NCI-H1105 treated with DMSO at 0.1 percent for 48 hours (cell line): ENCODE data around the gene NDUFS7.
"Not testable (repeated sequence)": the region's sequence is repeated elsewhere in the genome, so short reads cannot be mapped to it uniquely, and the experiment has no call there.

ENCODE experiments used
- DNase-seq: peaks from one replicate; lab custom pipeline; 2025; lab: John Stamatoyannopoulos, UW

NDUFS7 gene

GRCh38 chr19:1433119-1434039, 49.7 kb downstream of the NDUFS7 start:
- DNase-seq: no peak

GRCh38 chr19:1434040-1434366, 50.3 kb downstream of the NDUFS7 start:
- DNase-seq: no peak

DNA sequence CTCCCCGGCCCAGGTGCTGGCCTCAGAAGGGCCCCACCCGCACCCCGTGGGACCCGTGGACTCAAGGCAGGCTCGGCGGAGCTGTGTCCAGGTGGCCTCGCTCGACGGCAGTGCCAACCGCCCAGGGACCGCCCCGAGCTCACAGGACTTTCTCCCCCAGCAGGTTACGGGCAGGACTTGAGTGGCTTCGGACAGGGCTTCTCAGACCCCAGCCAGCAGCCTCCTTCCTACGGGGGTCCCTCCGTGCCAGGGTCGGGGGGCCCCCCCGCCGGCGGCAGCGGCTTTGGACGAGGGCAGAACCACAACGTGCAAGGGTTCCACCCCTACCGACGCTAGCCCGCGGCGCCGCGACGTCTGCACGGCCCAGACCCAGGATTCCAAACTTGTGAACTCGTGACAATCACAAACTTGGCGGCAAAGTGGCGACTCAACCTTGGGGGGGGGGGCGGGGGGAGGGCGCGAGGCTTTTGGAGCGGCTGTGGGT, 50.9 kb downstream of the NDUFS7 start:
- DNase-seq: no peak

DNA sequence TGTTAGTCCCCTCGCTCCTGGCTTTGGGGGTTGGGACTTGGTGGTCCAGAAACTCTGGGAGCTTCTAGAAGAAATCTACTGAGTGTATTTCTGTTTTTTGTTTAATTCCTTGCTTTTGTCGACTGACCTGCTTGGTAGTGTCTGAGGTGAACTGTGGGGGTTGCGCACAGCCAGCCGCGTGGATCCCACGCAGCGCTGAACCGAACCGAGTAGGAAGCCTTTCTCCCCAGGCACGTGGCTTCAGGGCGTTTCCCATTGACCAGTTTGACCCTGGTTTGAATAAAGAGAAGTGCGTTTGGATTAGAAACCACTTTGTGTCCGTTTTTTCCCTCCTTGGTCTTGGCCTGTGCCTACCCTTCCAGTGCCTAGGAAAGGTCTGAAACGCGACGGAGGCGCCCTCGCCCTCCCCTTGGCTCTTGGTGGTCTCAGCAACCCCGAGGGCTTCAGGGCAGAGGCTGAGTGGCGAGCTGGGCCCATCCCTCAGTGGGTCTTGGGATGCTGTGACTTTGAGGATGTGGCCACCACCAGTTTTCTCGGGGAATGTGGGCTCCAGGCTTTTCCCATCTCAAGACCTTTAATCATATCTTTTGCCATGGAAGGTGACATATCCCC, 51.8 kb downstream of the NDUFS7 start:
- no peak for DNase-seq

DNA sequence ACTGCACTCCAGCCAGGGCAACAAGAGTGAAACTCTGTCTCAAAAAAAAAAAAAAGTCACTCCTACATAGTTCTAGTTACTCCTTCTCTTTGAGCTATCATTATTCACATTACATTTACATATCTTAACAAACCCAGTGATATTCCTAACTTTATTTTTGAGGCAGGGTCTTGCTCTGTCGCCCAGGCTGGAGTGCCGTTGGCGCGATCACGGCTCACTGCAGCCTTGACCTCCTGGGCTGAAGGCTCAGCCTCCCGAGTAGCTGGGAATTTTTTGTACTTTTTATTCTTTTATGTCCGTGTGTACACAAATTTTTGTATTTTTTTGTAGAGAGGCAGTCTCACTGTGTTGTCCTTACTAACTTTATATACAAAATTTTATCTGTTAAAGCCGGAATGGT, 53.9 kb downstream of the NDUFS7 start:
- DNase-seq: no peak

- DNase-seq: peak; percentile 91
These were observed 54.6 kb downstream of the NDUFS7 start, which contains the start of gene RPS15 for GRCh38 chr19:1438035-1438932. TSS of gene RPS15 (plus strand) at chr19:1438396. CDS start at chr19:1438426, 30 bp downstream.

GRCh38 chr19:1438933-1439354, 55.2 kb downstream of the NDUFS7 start:
- no peak for DNase-seq

DNA sequence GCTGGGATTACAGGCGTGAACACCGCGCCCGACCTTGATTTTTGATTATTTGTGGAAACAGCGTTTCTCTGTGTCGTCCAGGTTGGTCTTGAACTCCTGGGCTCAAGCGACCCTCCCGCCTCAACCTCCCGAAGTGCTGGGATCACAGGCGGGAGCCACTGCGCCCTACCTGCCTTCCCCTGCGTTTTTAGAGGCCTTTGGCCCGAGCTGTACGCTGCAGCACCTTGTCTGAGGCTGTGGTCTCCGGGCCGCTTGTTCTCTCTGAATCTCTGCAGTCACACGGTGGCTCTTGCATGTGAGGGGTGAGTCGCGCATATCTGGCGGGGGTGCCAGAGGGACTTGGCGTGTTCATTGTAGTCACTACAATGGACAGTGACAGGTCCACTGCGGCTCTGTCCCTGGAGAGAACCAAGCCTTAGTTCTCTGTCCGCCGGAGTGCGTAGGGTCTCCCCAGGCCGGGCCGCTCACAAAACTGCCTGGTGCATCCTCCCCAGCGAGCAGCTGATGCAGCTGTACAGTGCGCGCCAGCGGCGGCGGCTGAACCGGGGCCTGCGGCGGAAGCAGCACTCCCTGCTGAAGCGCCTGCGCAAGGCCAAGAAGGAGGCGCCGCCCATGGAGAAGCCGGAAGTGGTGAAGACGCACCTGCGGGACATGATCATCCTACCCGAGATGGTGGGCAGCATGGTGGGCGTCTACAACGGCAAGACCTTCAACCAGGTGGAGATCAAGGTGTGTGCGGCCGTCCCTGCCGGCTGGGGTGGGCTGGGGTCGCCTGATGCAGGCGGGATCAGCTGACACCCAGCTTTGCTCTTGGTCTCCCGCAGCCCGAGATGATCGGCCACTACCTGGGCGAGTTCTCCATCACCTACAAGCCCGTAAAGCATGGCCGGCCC, 56.1 kb downstream of the NDUFS7 start:
- DNase-seq: not testable (repeated sequence)

DNA sequence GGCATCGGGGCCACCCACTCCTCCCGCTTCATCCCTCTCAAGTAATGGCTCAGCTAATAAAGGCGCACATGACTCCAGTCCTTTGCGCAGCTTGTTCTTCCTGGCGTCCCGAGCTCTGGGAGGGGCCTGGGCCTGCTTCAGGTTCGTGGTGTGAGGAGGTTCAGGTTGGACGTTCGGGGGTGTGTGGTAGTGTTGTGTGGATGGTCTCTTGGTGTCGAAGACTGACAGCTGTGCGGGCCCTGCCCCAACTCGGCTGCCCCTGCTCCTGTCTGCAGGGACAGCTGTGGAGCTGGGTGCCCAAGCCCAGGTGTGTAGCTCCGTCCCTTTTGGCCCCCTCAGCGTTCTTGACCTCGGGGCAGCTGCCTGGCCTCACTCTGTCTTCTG, 56.7 kb downstream of the NDUFS7 start:
- DNase-seq: no peak

DNA sequence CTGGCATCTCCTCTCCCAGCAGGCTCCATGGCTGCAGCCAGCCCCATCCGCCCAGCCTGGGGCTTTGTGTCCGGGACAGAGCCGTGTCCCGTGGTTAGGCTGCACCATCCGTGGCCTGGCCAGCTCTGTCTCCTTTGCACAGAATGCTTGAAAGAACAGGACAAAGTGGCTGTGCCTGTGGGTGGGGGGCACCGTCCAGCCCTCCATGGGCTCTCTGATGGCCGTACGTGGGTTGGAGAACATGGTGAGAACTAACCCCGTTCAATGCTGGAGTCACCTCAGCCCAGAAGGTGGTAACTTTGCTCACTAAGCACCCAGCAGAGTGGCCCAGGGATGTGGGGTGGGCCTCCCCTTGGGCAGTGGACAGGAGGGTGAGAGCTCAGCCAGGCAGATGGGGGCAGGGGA, 57.3 kb downstream of the NDUFS7 start:
- no peak for DNase-seq

DNA sequence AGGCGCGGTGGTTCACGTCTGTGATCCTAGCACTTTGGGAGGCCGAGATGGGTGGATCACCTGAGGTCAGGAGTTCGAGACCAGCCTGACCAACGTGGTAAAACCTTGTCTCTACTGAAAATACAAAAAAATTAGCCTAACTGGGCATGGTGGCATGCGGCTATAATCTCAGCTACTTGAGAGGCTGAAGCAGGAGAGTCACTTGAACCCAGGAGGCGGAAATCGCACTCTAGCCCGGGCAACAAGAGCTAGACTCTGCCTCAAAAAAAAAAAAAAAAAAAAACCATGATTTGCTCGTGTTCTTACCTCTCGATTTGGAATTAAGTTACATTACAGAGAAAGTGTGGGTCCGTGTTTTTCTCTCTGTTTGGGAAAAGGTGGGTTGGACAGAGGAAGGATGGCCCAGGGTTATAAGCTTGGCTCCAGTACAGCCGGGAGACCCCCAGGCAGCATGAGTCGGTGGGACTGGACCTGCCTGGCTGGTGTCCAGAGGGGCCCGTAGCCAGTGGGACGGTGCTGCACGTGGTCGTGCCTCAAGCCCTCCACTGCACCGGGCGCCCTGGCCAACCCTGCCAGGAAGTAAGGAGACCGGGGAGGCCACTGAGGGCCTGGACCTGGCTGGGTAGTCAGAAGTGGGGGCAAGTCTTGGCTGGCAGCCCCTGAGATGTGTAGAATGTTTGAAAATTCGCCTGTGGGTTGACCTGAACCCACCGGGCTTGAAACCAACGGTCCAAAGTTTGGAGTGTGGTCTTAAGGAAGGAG, 58.2 kb downstream of the NDUFS7 start:
- DNase-seq: no peak
